Epidermal melanocyte (primary cell): ENCODE measurements around the gene LRRC40.

Experiments used
- DNase-seq: peaks from one replicate; pipeline ENCODE4 v3.0.0; 2011; ENCODE audit warnings: low spot score; ENCODE audit not compliant: insufficient read length

The LRRC40 gene

GRCh38 chr1:70115315-70115714 is 90.1 kb downstream of the LRRC40 start:
- DNase-seq = no peak

- DNase-seq = no peak
Measured at GRCh38 chr1:70112838-70113237, 92.5 kb downstream of the LRRC40 start.

GRCh38 chr1:70109241-70109640 is 96.1 kb downstream of the LRRC40 start:
- DNase-seq = no peak

GRCh38 chr1:70103770-70104169 is 101.6 kb downstream of the LRRC40 start:
- no peak for DNase-seq

GRCh38 chr1:70101774-70102173 is 103.6 kb downstream of the LRRC40 start:
- DNase-seq = no peak

GRCh38 chr1:70101231-70101630 is 104.1 kb downstream of the LRRC40 start:
- DNase-seq = no peak
